ENCODE results near the gene KLHL3.

DNA sequence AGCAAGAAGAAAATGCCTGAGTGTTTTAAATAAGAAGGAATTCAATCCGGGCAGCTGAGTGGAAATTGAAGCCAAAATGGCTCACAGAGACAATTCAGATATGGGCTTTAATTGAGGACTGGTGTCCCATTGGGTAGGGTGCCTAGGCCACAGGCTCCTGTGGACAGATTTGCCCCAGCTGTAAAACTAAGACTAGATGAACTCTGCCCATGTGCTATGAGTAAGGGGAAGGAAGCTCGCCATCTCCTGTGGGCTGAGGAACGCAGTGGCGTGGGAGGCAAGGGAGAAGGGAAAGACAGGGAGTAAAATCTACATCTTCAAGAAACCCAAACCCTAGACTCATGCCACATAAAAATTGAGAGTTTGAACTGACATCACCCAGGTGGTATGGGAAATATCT is 66.1 kb downstream of the KLHL3 start:
- TF ChIP-seq EZH2phosphoT487 (IDR thresholded peaks at IDR 0.05; ENCODE audit: borderline replicate concordance, low read length), result no peak
- TF ChIP-seq, protein P1, sequence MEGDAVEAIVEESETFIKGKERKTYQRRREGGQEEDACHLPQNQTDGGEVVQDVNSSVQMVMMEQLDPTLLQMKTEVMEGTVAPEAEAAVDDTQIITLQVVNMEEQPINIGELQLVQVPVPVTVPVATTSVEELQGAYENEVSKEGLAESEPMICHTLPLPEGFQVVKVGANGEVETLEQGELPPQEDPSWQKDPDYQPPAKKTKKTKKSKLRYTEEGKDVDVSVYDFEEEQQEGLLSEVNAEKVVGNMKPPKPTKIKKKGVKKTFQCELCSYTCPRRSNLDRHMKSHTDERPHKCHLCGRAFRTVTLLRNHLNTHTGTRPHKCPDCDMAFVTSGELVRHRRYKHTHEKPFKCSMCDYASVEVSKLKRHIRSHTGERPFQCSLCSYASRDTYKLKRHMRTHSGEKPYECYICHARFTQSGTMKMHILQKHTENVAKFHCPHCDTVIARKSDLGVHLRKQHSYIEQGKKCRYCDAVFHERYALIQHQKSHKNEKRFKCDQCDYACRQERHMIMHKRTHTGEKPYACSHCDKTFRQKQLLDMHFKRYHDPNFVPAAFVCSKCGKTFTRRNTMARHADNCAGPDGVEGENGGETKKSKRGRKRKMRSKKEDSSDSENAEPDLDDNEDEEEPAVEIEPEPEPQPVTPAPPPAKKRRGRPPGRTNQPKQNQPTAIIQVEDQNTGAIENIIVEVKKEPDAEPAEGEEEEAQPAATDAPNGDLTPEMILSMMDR (IDR thresholded peaks at IDR 0.05; ENCODE audit: low read depth, low read length, poor library complexity, severe bottlenecking), result no peak
